ENCODE measurements around the gene S100A10.

- TF ChIP-seq FOXK1 (CRISPR knock-in tag; IDR thresholded peaks at IDR 0.05) (no peak), TEAD1 (CRISPR knock-in tag; IDR thresholded peaks at IDR 0.05) (no peak), USF2 (CRISPR knock-in tag; IDR thresholded peaks at IDR 0.05) (no peak), ZNF232 (CRISPR knock-in tag; IDR thresholded peaks at IDR 0.05) (no peak), CTCF (IDR thresholded peaks at IDR 0.05) (no peak), CBFB (CRISPR knock-in tag; IDR thresholded peaks at IDR 0.05; ENCODE audit: low read depth) (no peak), ZNF281 (CRISPR knock-in tag; IDR thresholded peaks at IDR 0.05) (no peak), E2F4 (CRISPR knock-in tag; IDR thresholded peaks at IDR 0.05; ENCODE audit: borderline replicate concordance, low read depth) (no peak), ATF3 (CRISPR knock-in tag; conservative IDR thresholded peaks at IDR 0.05) (no peak), RELA (CRISPR knock-in tag; IDR thresholded peaks at IDR 0.05; ENCODE audit: borderline replicate concordance) (no peak), MLX (CRISPR knock-in tag; IDR thresholded peaks at IDR 0.05) (no peak), TCF7 (CRISPR knock-in tag; IDR thresholded peaks at IDR 0.05; ENCODE audit: low read depth) (no peak)
Observed at GRCh38 chr1:151944857-151945575, 48.6 kb downstream of the S100A10 start.

All from WTC11 (cell line).